ENCODE data around the gene ARHGAP42. TPM values are rescaled to one million over a fixed set of nuclear protein-coding genes. Genes with fewer than 3 reads are reported as not detected.

Gene ARHGAP42
- total and polyA plus RNA-seq, 2 of the 4 experiments (the other 2 are of a cell fraction), result 2.9 to 7.3 TPM

- Histone ChIP-seq H3K9me1 (ENCODE audit: insufficient read depth, low read length) (no peaks in the 10 kb centered on the region), H4K8ac (ENCODE audit: low read depth in 2 of 2, low read length in 2 of 2) (no peak overlapping the region), H3K9me3 (ENCODE audit: control insufficient read depth, insufficient read depth, low read length) (no peaks in the 10 kb centered on the region), H3K23ac (ENCODE audit: low read depth, low read length) (no peak overlapping the region), H3K79me1 (ENCODE audit: low read depth in 1 of 2, low read length in 2 of 2) (no peaks in the 10 kb centered on the region), H2AFZ (replicated peaks; ENCODE audit: low read length, poor library complexity) (no peak overlapping the region), H2BK120ac (ENCODE audit: low read depth, low read length) (no peak overlapping the region), H3K27me3 (ENCODE audit: control insufficient read depth, insufficient read depth, low read length) (no peaks in the 10 kb centered on the region), H2AK5ac (ENCODE audit: low read depth, low read length) (no peak overlapping the region), H3K36me3 (ENCODE audit: control insufficient read depth, insufficient read depth, low read length) (no peaks in the 10 kb centered on the region), H3K4me2 (ENCODE audit: low read depth, low read length) (no peak overlapping the region), H3K14ac (replicated peaks; ENCODE audit: low read depth, low read length) (no peak overlapping the region), H3K27ac (ENCODE audit: insufficient read depth, low read length) (no peak overlapping the region), H3K56ac (ENCODE audit: extremely low read depth, insufficient read depth, low read length) (no peak overlapping the region), H4K5ac (ENCODE audit: low read depth, low read length) (no peak overlapping the region), H3K9ac (ENCODE audit: low read depth, low read length) (no peak overlapping the region), H2BK15ac (ENCODE audit: low read depth, low read length) (no peak overlapping the region; the same call in 2 of the 3 replicates), H4K20me1 (ENCODE audit: insufficient read depth, low read length) (no peaks in the 10 kb centered on the region), H3K4me1 (ENCODE audit: control insufficient read depth, insufficient read depth, low read length) (no peaks in the 10 kb centered on the region), H2BK20ac (ENCODE audit: low read depth, low read length) (no peak overlapping the region), H2AK9ac (replicated peaks; ENCODE audit: low read depth, low read length, poor library complexity) (no peak overlapping the region), H3K4me3 (ENCODE audit: insufficient read depth, low read depth, low read length) (no peak overlapping the region), H3K4ac (ENCODE audit: low read depth, low read length) (no peak overlapping the region), H2BK5ac (ENCODE audit: low read depth, low read length, poor library complexity, severe bottlenecking) (peak overlapping the region; percentile 53), H3K18ac (ENCODE audit: low read depth, low read length) (no peak overlapping the region), H4K91ac (ENCODE audit: insufficient read depth, low read depth, low read length) (no peak overlapping the region)
- intact Hi-C loops (cut with micrococcal nuclease), result no loop called here
- ChIA-PET POLR2A (ENCODE audit: unreplicated experiment) (no interaction called here), CTCF (no interaction called here)
- peak; percentile 44 for DNase-seq
- dilution Hi-C loops (cut with HindIII; ENCODE audit: low sequenced_read_pairs, unreplicated experiment), result no loop called here
- no peak for TF ChIP-seq CTCF (conservative IDR thresholded peaks at IDR 0.05; ENCODE audit: low read depth, low read length)
- TF ChIP-seq SMC3 (IDR thresholded peaks at IDR 0.05; ENCODE audit: low read depth, low read length), result no peak
- TF ChIP-seq FOS (IDR thresholded peaks at IDR 0.05; ENCODE audit: low read depth, low read length), result no peak
- TF ChIP-seq MAFK (IDR thresholded peaks at IDR 0.05; ENCODE audit: low read depth, low read length), result no peak
- no peak for TF ChIP-seq POLR2A (IDR thresholded peaks at IDR 0.05; ENCODE audit: low read depth, low read length)
- TF ChIP-seq RCOR1 (IDR thresholded peaks at IDR 0.05; ENCODE audit: insufficient replicate concordance, low read length), result no peak
- TF ChIP-seq RFX5 (IDR thresholded peaks at IDR 0.05; ENCODE audit: low read depth, low read length), result no peak
- no peak for TF ChIP-seq CHD1 (IDR thresholded peaks at IDR 0.05; ENCODE audit: low read depth, low read length)
- TF ChIP-seq BHLHE40 (IDR thresholded peaks at IDR 0.05; ENCODE audit: low read depth, low read length), result no peak
- peak; percentile 40; the same call in 1 of the 2 replicates for ATAC-seq (ENCODE audit: low read depth)
- WGBS, 2 experiments (ENCODE audit: extremely low coverage in 2 of 2, insufficient read length in 1 of 2), result no CpG with 5 or more reads among the region's 2 CpGs
- no TSS peak for BruUV-seq (replicated peaks)
- in situ Hi-C loops (cut with MboI; ENCODE audit: low sequenced_read_pairs), result no loop called here
Observed at GRCh38 chr11:100991541-100991940, 304.5 kb downstream of the ARHGAP42 start.

All from IMR-90 (cell line).